Dermis microvascular lymphatic vessel endothelial cell (primary cell): ENCODE results near the gene TDRD10. TPM values are rescaled to one million over a fixed set of nuclear protein-coding genes. Genes with fewer than 3 reads are reported as not detected.
A peak's percentile ranks its signal among the peaks of the same experiment; 100 is the strongest.
"Not testable (repeated sequence)": the region's sequence is repeated elsewhere in the genome, so short reads cannot be mapped to it uniquely, and the experiment has no call there.

Source experiments
- DNase-seq, 2 donors: peaks; one replicate each; pipeline versions ENCODE4 v3.0.0 to v3.0.0-alpha.2; 2010; ENCODE audit warnings: low read depth in 2 of 2
- total RNA-seq: library from RNA; depleted of rRNA; stranded (reverse); fragments of >200 nt; gene quantifications from 2 replicates; pipeline ENCODE4 v1.2.1, GENCODE V29; 2014

TDRD10 gene
- total RNA-seq, 1 donor from 2014 or later, result 3.5 TPM

DNA sequence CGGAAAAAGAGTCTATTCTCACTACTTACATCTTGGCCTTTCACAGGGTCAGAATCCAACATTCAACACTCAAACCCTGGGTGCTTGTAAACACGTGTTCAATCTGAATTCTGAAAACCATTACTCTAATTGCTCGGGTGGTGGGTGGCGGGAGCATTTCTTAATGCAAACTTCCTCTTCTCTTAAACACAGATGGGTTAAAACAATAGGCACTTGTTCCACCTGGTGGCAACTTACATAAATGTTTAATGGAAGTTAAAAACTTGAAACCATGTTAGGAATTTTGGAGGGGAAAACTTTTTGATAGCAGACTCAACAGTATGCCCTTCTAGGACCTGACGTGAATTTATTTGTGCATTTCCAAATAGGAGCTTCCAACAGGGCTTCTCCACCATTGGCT is 23.4 kb upstream of the TDRD10 start:
- DNase-seq, result no peak

DNA sequence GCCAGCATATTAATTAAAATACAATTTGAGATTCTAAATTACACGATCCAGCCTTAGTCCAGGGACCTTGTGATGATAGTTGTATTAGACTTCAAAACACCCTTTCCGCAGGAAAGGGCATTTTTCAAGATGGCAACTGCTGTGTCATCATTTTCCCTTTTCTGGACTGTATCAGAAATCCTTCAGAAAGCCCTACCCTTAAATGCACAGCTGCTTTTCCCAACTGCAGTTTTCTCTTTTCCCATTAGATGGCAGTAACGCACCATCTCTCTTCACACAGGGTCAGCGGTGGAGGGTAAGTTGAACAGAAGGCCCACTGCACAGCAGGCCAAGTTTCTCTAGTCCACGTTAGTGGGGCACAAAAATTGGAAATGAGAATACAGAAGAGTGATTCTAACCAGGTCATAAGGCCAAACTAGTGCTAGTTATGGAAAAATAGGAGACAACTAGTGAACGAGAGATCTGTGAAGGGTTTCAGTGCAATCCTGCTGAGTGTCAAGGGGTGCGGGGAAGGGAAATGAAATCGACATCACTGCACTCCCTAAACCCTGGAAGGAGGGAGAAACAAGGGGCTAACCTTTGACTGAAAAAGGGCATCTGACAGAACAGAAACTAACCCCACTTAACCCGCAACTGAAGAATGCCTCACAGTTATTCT is 22.1 kb upstream of the TDRD10 start:
- peak; percentile 78 to 83 for DNase-seq

DNA sequence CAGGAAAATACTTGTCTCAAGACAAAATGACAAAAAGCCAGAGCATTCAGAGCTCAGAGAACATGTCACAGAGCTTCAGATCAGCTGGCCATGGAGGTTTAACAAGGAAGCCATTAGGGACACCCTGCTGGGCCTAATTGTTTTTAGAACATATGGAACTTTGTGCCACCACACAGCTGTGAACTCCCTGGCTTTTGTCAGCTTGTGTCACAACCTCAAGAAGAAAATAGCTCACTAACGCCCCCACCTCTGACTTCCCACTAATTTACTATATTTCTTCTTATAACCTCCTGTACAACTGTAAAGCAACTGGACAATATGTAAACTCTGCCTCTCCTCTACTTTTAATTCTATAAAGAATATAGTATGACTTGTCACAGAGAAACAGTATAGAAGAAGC is 21.0 kb upstream of the TDRD10 start:
- DNase-seq, result no peak

DNA sequence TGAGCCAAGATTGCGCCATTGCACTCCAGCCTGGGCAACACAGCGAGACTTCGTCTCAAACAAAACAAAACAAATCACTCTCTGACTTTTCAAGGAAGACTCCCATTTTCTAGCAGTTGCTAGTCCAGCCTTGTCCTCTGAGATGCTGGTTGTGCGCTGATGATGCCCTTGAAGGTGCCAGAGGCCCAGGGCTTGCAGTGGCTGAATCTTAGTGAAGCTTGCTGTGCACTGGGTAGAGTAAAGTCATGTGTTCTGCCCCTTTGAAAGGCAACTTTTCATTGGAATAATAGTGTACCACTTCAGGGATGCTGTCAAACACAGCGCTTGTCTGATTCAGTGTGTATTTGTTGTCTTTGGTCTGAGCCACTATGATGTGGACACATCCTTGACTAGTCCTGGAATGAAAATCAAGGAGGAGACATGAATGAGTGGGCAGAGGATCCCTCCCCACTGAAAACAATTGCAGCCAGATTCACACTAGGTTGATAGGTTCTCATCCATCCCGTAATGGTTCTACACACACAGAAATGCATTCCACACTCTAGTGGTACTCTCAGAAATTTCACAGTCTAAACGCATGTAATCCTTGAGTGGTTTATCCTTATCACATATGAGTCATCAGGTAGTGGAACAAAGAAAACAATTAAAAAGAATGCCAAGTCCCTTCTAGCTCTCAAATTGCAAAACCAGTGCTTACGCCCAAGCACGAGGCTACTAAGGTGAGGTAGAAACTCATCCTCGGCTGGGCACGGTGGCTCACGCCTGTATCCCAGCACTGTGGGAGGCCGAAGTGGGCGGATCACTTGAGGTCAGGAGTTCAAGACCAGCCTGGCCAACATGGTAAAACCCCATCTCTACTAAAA is 17.8 kb upstream of the TDRD10 start:
- peak in 1 of 2 donors; percentile 85 for DNase-seq

DNA sequence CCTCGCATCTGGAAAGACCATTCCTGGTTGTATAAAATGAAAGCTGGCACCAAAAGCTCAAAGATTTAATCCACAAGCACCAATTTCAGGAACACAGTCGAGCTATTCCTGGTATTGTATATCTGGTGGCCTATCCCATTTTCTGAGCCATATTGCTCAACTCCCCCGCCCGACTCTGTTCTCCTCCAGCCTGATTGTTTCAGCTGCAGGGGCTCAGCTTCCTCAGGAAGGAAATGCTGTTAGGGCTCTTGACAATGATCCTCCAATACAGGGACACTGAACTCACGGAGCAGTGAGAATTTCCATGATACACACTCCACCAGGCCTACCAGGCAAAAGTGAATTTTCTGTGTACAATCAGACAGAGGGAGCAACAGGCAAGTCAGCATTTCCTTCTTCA is 16.9 kb upstream of the TDRD10 start:
- DNase-seq, result peak; percentile 99

DNA sequence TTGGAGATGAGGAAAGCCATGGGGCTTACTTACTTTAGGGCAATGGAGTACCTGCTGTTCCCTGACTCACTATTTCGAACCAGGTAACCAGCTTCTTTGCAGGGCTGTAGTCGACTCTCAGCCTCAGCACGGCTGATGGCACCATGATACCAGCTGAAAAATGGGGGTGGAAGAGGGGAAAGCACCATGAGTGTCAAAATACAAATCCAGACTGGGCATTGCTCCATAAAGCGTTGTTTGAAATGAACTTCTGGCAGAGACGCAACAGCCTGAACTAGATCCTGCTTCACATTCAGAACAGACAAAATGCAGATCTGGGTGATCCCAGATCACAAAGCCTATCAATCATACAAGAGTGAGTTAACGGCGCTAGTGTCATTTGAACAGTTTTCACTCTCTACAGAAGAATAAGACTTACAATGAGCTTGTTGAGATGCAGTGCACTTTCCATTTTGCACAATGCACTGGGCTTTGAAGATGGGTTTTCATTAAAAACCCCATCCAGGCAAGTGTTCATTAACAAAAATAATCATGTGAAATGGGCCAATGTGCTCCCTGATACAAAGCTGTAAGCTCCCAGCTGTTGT is 16.0 kb upstream of the TDRD10 start:
- DNase-seq, result no peak

DNA sequence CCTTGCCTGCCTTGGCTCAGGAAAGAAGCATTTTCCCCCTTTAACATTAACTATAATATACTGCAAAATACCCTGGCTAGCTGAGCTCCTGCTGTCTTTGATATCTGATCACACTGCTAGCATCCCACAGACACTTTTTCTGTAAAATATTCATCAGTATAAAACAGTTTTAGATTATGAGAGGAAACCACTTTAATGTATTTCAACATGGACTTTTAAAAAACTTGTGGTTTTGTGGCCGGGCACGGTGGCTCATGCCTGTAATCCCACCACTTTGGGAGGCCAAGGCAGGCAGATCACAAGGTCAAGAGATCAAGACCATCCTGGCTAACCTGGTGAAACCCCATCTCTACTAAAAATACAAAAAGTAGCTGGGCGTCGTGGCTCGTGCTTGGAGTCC is 15.3 kb upstream of the TDRD10 start:
- not testable (repeated sequence) for DNase-seq

DNA sequence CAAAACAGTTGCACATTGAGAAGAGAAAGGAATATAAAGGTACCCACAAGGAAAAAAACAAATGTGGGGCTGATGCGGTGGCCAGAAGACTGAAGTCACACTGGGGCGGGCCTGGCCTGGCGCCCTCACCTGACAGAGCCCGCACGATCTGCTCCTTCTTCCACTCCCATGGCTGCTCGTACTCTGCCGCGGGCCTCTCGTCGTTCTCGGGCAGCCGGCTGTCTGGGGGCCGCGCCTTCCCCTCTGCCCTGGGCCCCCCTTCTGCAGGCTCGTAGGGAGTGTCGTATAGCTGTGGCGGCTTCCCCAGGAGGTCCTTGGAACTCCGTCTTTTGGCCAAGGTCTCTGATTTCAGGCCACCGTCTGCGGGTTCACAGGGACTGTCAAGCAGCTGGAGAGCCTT is 13.1 kb upstream of the TDRD10 start:
- no peak for DNase-seq

DNA sequence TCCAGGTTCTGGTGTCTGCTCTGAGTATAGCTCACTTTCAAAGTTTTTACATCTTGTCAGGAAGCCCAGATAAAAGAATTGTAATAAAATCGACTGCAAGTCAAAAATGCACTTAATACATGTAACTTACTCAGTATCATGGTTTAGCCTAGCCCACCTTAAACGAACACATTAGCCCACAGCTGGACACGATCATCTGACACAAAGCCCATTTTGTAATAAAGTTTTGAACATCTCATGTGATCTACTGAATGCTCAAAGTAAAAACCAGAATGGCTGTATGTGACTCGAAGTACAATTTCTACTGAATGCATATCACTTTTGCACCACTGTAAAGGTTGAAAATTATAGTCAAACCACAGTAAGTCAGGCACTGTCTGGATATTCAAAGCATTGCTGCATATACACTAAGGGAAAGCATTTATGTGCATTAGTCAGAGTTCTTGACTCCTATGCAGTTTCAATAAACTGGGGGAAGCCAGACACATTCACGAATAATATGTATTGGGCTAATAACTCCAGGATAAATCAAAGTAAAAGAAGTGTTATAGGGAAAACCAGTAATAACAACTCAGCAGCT is 12.2 kb upstream of the TDRD10 start:
- no peak for DNase-seq

DNA sequence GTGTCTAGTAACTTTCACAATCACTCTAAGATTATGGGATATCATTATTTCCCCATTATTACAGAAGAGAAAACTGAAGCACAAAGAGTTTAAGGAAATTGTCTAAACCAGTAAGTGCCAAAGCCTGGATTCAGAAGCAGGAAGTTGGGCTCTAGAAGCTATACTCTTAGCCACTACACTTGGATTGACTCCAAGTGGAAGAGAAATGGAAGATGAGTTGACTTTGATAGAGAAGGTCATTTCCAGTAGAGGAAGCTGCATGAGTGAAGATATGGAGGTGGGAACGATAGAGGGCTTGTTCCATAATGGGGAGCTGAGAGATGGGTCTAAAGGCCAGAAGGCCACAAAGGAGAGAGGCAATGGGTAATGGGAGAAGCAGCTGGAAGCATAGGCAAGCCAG is 11.7 kb upstream of the TDRD10 start:
- peak; percentile 59 to 64 for DNase-seq

DNA sequence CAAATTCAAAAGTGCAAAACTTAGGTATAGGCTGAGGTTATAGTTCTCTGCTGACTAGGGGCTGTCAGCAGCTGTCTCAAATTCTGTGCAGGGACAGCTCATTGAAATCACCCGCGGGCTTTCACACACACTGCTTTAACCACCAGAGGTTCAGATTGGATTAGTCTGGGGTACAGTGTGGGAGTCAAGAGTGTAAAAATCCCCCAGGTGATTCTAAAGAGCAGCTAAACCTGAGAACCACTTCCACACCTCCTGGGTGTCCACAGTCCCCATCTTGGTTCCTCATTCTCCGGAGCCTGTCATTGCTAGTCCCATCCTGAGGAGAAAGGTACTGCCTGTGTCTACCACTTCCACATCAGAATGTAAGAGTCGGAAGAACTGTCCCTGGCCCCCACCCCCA is 9.9 kb upstream of the TDRD10 start:
- no peak for DNase-seq

DNA sequence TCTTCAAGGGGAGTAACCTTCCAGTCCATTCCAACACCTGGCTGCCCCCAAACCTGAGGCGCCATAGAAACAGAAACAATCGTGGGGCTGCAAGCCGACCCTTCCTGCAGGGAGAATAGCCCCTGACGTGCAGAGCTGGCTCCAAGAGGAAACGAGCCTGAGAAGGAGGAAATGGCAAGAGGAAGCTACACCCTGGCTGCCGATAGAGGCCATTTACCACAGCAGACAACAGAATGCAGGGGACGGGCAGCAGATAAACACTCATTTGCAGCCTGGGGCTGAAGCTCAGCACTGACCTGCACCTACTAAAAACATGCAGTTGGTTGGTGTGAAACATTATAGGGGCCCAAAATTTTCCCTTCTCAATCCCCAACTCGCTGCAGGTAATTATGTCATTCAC is 8.7 kb upstream of the TDRD10 start:
- DNase-seq, result peak; percentile 83 to 88

DNA sequence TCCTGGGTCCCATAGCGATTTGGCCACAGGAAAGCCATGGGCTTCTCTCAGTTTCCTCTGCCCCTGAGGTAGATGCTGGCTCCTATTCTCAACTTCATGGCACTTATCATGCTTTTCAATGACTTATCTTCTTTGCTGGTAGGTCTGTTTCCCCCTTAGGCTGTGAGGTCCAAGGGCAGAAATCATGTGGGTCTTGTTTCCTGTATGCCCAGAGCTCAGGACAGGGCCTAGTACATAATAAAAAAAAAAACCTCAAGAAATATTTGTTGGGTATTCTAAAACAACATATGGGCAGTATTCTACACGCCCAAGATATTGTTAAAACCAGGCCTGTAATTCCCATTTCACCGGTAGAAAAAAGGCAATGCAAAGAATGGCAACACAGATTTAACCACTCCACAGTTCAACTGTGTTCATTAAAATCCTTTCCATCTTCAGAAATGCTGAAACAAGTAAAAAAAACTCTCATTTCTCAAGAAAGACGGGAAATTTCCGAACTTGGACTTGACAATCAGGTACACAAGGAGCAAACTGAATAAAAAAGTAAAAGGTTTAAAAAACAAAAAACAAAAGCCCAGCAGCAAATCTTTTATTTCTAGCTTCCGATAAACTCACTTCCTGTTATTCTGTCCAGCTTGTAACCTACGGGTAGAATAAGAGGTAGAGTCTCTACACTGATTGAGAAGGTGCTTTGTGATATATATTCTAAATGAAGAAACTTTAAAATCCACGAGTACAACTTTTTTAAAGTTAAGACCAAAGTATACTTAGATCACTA is 6.3 kb upstream of the TDRD10 start:
- DNase-seq, result peak in 1 of 2 donors; percentile 66

DNA sequence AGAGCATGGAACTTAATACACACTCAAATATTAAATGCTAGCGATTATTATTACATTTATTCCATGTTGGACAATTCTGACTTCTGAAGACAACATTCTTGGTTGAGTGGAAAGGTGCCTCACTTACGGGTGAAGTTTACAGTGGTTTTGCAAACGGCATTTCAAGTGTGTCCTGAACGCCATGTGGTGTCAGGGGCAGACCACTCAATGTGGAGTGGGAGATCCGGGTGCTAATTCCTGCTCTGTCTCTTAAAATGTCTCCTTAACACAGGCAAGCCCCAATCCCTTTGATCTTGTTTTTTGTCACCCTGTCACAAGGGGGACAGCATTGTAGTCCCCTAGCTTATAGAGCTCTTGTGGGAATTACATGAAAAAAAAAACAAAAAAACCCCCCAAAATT is 5.6 kb upstream of the TDRD10 start:
- no peak for DNase-seq

DNA sequence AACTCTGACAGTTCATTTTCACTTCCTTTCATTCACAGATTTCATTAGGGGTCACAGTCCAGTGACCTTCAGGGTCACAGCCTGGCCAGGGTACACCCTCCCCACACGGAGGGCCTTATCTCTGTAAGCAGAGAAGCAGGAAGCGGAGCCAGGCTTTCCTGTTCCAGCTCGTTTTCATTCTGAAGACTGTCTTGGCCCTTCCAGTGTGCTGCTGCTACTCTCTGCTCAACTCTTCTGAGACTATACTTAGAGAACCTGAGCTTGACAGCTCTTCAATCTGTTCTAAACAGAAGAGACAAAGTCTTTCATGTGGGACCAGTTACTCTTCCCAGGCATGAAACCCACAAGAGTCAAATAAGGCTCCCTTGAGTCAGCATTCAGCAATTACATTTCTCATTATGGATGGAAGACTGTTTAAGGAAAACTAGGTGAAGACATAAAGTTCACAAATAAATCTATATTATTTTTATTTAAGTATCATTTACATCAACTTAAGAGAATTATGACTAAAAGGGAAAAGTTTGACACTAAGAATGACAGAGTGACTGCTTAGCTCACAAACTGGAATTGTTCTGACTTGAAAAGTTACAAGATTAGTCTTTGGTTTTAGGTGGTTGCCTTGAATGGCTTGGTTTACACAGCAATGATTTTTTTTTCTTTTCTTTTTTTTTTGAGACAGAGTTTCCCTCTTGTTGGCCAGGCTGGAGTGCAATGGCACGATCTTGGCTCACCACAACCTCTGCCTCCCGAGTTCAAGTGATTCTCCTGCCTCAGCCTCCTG is 4.8 kb upstream of the TDRD10 start:
- DNase-seq, result peak in 1 of 2 donors; percentile 93

DNA sequence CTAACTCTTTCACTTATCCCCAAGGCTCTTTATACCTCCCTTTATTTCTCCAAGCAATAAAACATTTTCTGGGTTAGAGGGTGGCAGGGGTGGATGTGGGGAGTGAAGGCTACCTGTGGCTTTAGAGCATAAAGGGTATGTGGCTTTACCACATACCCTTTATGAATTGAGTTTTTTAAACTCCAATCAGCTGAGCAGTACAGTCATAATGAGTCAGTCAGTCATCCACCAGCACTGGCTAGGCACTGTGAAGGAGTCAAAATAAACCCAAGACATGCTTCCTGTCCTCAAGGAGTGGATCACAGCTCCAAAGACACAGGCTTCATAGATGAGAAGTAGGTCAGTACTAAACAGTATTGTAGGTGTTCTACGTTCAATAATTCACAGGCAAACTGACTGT is 2.6 kb upstream of the TDRD10 start:
- peak in 1 of 2 donors; percentile 60 for DNase-seq

DNA sequence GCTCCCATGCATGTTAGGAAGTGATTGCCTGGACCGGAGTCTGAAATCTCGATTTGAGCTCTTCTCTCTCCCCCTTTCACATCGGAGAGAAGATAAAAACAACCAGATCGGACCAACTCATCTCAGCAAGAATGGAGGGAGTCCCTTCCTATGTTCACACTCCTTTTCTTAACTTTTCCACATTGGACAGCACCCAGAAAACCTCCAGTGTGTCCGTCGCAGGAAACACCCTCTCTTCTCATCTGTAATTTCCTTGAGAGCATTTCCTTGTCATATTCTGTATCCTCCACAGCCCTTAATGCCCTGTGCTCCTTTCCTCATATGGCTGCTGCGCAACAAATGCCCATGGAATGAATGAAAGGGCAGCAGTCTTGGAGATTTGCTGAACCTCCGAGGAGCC is 1.5 kb upstream of the TDRD10 start:
- no peak for DNase-seq

DNA sequence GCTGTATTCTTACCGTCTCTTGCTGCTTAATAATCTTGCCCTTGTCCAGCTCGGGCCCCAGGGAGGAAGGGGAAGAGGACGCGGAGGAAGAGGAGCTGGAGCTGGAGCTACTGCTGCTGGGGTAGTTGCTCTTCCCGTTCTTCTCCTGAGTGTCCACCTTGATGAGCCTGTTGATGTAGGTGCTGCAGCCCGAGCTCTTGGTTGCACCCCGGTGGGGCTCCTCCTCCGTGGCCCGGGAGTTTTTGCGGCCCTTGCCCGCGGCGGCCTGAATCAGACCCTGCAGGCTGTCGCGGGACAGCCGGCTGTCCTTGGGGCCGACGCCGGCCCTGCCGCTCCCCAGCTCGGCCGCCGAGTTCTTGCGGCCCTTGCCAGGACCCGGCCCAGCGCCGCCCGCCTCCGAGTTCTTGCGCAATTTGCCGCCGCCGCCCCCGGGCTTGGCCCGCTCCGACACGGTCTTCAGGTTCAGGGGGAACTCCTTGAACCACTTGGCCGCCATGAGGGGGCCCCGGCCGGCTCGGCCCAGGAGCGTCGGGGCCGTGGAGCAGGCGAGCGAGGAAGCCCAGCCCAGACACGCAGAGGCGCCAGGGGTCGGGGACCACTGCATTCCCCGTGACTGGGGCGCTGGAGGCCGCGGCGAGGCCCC is 475 bp upstream of the TDRD10 start:
- DNase-seq, result no peak

DNA sequence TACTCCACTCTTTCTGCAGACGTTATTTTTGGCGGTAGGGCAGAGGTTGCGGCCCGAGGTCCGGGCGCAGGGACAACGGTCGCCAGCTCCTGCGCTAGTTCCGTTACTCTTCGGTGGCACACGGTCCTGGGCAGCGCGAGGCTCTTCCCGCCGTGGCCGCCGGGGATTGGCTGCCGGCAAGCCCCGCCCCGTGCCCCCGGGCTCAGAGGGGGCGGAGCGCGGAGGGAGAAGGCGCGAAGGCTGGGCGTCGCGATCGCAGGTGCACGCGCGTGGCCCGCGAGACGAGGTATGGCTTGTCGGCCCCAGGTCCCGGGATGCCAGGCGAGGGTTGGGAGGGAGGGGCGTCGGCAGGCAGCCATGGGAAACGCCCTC is 711 bp downstream of the TDRD10 start:
- DNase-seq, result peak in 1 of 2 donors; percentile 55

DNA sequence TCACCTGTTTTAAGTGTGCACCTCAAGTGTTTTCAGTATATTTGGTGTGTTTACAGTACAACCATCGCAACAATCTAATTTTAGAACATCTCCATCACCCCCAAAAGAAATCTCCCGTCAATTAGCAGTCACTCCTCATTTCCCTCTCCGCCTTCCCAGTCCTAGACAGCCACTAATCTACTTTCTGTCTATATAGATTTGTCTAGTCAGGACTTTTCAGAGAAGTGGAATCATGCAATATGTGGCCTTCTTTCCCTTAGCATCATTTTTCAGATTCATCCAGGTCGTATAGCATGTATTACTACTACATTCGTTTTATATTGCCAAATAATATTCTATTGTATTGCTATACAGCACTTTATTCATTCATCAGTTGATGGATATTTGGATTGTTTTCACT is 1.9 kb downstream of the TDRD10 start:
- DNase-seq, result no peak
